Measurements from ENCODE around the gene TECPR2. TPM values are rescaled to one million over a fixed set of nuclear protein-coding genes. Genes with fewer than 3 reads are reported as not detected.
"Not testable (repeated sequence)": the region's sequence is repeated elsewhere in the genome, so short reads cannot be mapped to it uniquely, and the experiment has no call there.

TECPR2 gene
- total RNA-seq, 1 experiment from 2014 or later: 9.3 TPM

DNA sequence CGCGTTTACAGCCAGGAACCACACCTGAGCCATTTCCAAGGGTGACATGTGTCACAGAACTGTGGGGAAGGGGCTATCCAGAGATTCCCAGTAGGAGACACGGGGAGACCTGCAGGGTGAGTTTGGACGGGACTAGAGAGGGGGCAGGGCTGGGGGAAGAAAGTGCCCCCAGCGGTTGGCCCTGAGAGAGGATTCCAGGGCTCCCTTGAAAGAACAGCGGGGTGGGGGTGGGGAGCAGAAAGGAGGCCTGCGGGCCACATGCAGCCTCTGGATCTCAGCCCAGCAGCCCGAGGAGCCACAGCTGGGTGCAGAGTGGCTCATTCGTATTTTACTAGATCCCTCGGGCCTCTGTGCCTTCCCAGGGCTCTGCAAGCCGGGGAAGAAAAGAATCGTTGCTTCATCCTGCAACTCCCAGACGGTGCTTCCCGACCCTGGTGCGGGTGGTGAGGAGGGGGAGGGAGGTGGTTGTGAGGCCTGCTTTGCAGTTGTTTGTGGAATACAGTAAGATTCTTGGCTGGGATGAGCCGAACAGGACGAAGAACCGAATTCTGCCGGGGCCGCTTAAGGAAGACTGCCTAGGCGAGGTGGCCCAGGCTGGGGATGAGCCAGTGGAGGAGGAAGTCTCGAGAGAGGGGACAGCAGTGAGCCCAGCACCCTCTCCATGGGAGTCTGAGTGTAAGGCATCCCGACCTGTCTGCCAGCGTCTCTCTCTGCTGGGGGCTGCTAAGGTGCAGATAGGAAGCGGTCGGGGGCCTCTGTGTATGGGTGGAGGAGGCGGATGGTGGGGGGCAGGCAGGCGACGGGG, 182.9 kb downstream of the TECPR2 start:
- intact Hi-C loops (cut with micrococcal nuclease; ENCODE audit: unreplicated experiment): no loop called here
- H3K27me3 Mint-ChIP-seq (ENCODE audit: insufficient read depth, unreplicated experiment): no peaks in the 10 kb centered on the region
- H3K27ac Mint-ChIP-seq (ENCODE audit: unreplicated experiment): peak overlapping the region; percentile 25
- no peaks in the 10 kb centered on the region for H3K9me3 Mint-ChIP-seq (ENCODE audit: unreplicated experiment)
- CTCF ChIA-PET: no interaction called here
- H3K4me3 Mint-ChIP-seq (ENCODE audit: unreplicated experiment): no peak overlapping the region
- POLR2A ChIA-PET: no interaction called here
- no peak overlapping the region for H3K4me3 ChIP-seq (ENCODE audit: low read depth, low read length)
- H3K4me1 Mint-ChIP-seq (ENCODE audit: low read depth, unreplicated experiment): peaks cover 6% of the 10 kb centered on the region
- no peaks in the 10 kb centered on the region for H3K27me3 ChIP-seq (replicated peaks; ENCODE audit: control insufficient read depth, insufficient read depth, low read length)
- no peaks in the 10 kb centered on the region for H3K36me3 ChIP-seq (ENCODE audit: control insufficient read depth, insufficient read depth, low read length)
- DNase-seq: no peak
- TF ChIP-seq, protein P1, sequence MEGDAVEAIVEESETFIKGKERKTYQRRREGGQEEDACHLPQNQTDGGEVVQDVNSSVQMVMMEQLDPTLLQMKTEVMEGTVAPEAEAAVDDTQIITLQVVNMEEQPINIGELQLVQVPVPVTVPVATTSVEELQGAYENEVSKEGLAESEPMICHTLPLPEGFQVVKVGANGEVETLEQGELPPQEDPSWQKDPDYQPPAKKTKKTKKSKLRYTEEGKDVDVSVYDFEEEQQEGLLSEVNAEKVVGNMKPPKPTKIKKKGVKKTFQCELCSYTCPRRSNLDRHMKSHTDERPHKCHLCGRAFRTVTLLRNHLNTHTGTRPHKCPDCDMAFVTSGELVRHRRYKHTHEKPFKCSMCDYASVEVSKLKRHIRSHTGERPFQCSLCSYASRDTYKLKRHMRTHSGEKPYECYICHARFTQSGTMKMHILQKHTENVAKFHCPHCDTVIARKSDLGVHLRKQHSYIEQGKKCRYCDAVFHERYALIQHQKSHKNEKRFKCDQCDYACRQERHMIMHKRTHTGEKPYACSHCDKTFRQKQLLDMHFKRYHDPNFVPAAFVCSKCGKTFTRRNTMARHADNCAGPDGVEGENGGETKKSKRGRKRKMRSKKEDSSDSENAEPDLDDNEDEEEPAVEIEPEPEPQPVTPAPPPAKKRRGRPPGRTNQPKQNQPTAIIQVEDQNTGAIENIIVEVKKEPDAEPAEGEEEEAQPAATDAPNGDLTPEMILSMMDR (IDR thresholded peaks at IDR 0.05; ENCODE audit: insufficient read depth in 1 of 2, low read depth in 1 of 2, low read length in 1 of 2, severe bottlenecking in 1 of 2, unreplicated experiment in 1 of 2): no peak
- peaks cover 14% of the 10 kb centered on the region for H3K4me1 ChIP-seq
- no peaks in the 10 kb centered on the region for H3K36me3 Mint-ChIP-seq (ENCODE audit: insufficient read depth, unreplicated experiment)
- no peaks in the 10 kb centered on the region for H3K9me3 ChIP-seq
- BruUV-seq (replicated peaks): no TSS peak

DNA sequence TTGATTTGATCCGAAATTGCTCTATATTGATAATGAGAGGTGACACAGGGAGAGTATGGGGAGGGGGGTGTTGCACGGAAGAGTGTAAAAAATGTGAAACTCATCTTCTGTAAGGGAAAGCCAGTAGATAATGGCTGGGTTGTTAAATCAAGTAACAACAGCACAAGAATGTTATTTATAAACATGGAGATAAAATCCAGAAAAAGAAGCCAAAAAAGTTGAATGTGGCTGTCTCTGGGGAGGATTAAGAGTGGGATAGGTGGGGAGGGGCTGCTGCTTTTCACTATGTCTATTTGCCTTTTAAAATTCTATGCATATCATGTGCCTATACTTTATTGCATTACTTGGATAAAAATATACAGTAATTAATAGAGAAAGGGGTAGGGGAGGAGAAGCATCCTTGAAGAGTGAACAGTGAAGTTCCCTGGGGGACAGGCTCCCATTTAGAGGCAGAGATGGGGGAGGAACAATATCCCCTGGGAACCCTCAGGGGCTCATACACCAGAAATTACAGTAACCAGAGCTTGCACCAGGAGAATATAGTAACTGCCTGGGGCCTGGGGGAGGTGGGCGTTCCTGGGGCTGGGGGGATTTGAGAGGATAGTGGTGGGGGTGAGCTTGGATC, 186.0 kb downstream of the TECPR2 start:
- no peak overlapping the region for H3K4me3 ChIP-seq (ENCODE audit: low read depth, low read length)
- H3K4me3 Mint-ChIP-seq (ENCODE audit: unreplicated experiment): no peak overlapping the region
- peaks cover 39% of the 10 kb centered on the region for H3K4me1 ChIP-seq
- TF ChIP-seq, protein P1 (IDR thresholded peaks at IDR 0.05; ENCODE audit: insufficient read depth in 1 of 2, low read depth in 1 of 2, low read length in 1 of 2, severe bottlenecking in 1 of 2, unreplicated experiment in 1 of 2): no peak
- H3K9me3 Mint-ChIP-seq (ENCODE audit: unreplicated experiment): no peaks in the 10 kb centered on the region
- ChIA-PET CTCF (interaction anchor here (0.7 kb wide), 1 partner anchor 177 kb away, joined by 3 read pairs; no protein-coding TSS in a partner anchor), POLR2A (no interaction called here)
- no TSS peak for BruUV-seq (replicated peaks)
- no peaks in the 10 kb centered on the region for H3K9me3 ChIP-seq
- no peak for DNase-seq
- H3K27me3 Mint-ChIP-seq (ENCODE audit: insufficient read depth, unreplicated experiment): no peaks in the 10 kb centered on the region
- H3K27ac Mint-ChIP-seq (ENCODE audit: unreplicated experiment): no peak overlapping the region
- no peaks in the 10 kb centered on the region for H3K36me3 ChIP-seq (ENCODE audit: control insufficient read depth, insufficient read depth, low read length)
- no peaks in the 10 kb centered on the region for H3K36me3 Mint-ChIP-seq (ENCODE audit: insufficient read depth, unreplicated experiment)
- H3K27me3 ChIP-seq (replicated peaks; ENCODE audit: control insufficient read depth, insufficient read depth, low read length): no peaks in the 10 kb centered on the region
- intact Hi-C loops (cut with micrococcal nuclease; ENCODE audit: unreplicated experiment): no loop called here
- H3K4me1 Mint-ChIP-seq (ENCODE audit: low read depth, unreplicated experiment): peaks cover 6% of the 10 kb centered on the region

DNA sequence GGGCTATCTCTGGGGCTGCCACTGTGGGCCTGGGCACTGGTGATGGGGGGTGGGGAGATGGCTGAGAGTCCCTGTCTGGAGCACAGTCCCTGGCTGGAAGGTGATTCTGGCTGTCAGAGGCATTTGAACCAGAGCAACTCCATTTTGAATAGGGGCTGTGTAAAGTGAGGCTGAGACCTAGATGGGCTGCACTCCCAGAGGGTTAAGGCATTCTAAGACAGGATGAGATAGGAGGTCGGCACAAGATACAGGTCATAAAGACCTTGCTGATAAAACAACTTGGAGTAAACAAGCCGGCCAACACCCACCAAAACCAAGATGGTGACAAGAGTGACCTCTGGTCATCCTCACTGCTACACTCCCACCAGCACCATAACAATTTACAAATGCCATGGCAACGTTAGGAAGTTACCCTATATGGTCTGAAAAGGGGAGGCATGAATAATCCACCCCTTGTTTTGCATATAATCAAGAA, 188.2 kb downstream of the TECPR2 start:
- H3K4me3 Mint-ChIP-seq (ENCODE audit: unreplicated experiment); BruUV-seq (replicated peaks); H3K36me3 ChIP-seq (ENCODE audit: control insufficient read depth, insufficient read depth, low read length); intact Hi-C loops (cut with micrococcal nuclease; ENCODE audit: unreplicated experiment); DNase-seq; H3K9me3 ChIP-seq; H3K27me3 Mint-ChIP-seq (ENCODE audit: insufficient read depth, unreplicated experiment); POLR2A ChIA-PET; CTCF ChIA-PET; H3K9me3 Mint-ChIP-seq (ENCODE audit: unreplicated experiment); H3K27me3 ChIP-seq (replicated peaks; ENCODE audit: control insufficient read depth, insufficient read depth, low read length); H3K27ac Mint-ChIP-seq (ENCODE audit: unreplicated experiment); H3K4me1 Mint-ChIP-seq (ENCODE audit: low read depth, unreplicated experiment); H3K4me3 ChIP-seq (ENCODE audit: low read depth, low read length); H3K36me3 Mint-ChIP-seq (ENCODE audit: insufficient read depth, unreplicated experiment): not testable (repeated sequence)
- H3K4me1 ChIP-seq: peaks cover 27% of the 10 kb centered on the region

Small RNA genes lying within 50 kb of the gene (microRNA-seq; reads per million reads assigned to microRNA genes)
- not detected for gene MIR4309

Other genes starting within 250 kb of the TECPR2 start
- gene WDR20, start 223.0 kb upstream of the TECPR2 start, total RNA-seq (2022): 32.5 and 34.0 TPM in 2 replicates
- gene MOK, start 57.8 kb upstream of the TECPR2 start, total RNA-seq (2022): 1.4 and 2.0 TPM in 2 replicates
- 9.8 and 11.9 TPM in 2 replicates for gene ZNF839, start 43.2 kb upstream of the TECPR2 start, total RNA-seq (2022)
- 38.9 and 41.5 TPM in 2 replicates for gene CINP, start 51 bp upstream of the TECPR2 start, total RNA-seq (2022)
- gene ANKRD9, start 146.8 kb downstream of the TECPR2 start, total RNA-seq (2022): 15.0 and 15.5 TPM in 2 replicates
- 31.0 and 33.6 TPM in 2 replicates for gene RCOR1, start 229.7 kb downstream of the TECPR2 start, total RNA-seq (2022)

All from Caco-2 (cell line).